8988T (cell line): ENCODE results near the gene STK24.

ENCODE experiments used
- DNase-seq: peaks from one replicate; pipeline ENCODE4 v3.0.0; 2011

The STK24 gene

GRCh38 chr13:98528663-98529064 is 48.2 kb downstream of the STK24 start:
- no peak for DNase-seq

- no peak for DNase-seq
Measured at GRCh38 chr13:98527526-98527925, 49.4 kb downstream of the STK24 start.

GRCh38 chr13:98526182-98526512 is 50.8 kb downstream of the STK24 start:
- no peak for DNase-seq

GRCh38 chr13:98525456-98526181 is 51.3 kb downstream of the STK24 start:
- no peak for DNase-seq

- no peak for DNase-seq
Measured at GRCh38 chr13:98524793-98525192, 52.1 kb downstream of the STK24 start.

- DNase-seq, result no peak
Measured at GRCh38 chr13:98524391-98524790, 52.5 kb downstream of the STK24 start.

GRCh38 chr13:98523455-98524102 is 53.3 kb downstream of the STK24 start:
- no peak for DNase-seq

- DNase-seq, result no peak
Measured at GRCh38 chr13:98522371-98522770, 54.5 kb downstream of the STK24 start.

- no peak for DNase-seq
Measured at GRCh38 chr13:98521461-98522247, 55.3 kb downstream of the STK24 start.

GRCh38 chr13:98520674-98521449 is 56.0 kb downstream of the STK24 start:
- no peak for DNase-seq

- DNase-seq, result no peak
Measured at GRCh38 chr13:98519976-98520375, 56.9 kb downstream of the STK24 start.

GRCh38 chr13:98517576-98518310 is 59.2 kb downstream of the STK24 start:
- no peak for DNase-seq

- no peak for DNase-seq
Measured at GRCh38 chr13:98515818-98516465, 61.0 kb downstream of the STK24 start.

- no peak for DNase-seq
Measured at GRCh38 chr13:98514288-98514687, 62.6 kb downstream of the STK24 start.

- no peak for DNase-seq
Measured at GRCh38 chr13:98513837-98514236, 63.1 kb downstream of the STK24 start.

GRCh38 chr13:98512774-98513665 is 63.9 kb downstream of the STK24 start:
- no peak for DNase-seq

- DNase-seq, result no peak
Measured at GRCh38 chr13:98511435-98511834, 65.5 kb downstream of the STK24 start.

GRCh38 chr13:98510156-98510509 is 66.8 kb downstream of the STK24 start:
- no peak for DNase-seq

- DNase-seq, result no peak
Measured at GRCh38 chr13:98509271-98510155, 67.4 kb downstream of the STK24 start.

- DNase-seq, result no peak
Measured at GRCh38 chr13:98508685-98509084, 68.2 kb downstream of the STK24 start.
